NT2/D1 (cell line): Measurements from ENCODE around the gene MED20.

Experiments used
- SUZ12 ChIP-seq: IDR thresholded peaks from 2 replicates; pipeline ENCODE4 v1.6.1; 2011; ENCODE audit not compliant: insufficient read length, insufficient read depth; ENCODE audit errors: extremely low read depth
- YY1 ChIP-seq: IDR thresholded peaks from 2 replicates; pipeline ENCODE4 v1.6.1; 2011; ENCODE audit not compliant: insufficient read length, insufficient read depth
- ZNF274 ChIP-seq: IDR thresholded peaks from 2 replicates; pipeline ENCODE4 v1.6.1; 2011; ENCODE audit warnings: mild to moderate bottlenecking, low read depth, low read length

DNA sequence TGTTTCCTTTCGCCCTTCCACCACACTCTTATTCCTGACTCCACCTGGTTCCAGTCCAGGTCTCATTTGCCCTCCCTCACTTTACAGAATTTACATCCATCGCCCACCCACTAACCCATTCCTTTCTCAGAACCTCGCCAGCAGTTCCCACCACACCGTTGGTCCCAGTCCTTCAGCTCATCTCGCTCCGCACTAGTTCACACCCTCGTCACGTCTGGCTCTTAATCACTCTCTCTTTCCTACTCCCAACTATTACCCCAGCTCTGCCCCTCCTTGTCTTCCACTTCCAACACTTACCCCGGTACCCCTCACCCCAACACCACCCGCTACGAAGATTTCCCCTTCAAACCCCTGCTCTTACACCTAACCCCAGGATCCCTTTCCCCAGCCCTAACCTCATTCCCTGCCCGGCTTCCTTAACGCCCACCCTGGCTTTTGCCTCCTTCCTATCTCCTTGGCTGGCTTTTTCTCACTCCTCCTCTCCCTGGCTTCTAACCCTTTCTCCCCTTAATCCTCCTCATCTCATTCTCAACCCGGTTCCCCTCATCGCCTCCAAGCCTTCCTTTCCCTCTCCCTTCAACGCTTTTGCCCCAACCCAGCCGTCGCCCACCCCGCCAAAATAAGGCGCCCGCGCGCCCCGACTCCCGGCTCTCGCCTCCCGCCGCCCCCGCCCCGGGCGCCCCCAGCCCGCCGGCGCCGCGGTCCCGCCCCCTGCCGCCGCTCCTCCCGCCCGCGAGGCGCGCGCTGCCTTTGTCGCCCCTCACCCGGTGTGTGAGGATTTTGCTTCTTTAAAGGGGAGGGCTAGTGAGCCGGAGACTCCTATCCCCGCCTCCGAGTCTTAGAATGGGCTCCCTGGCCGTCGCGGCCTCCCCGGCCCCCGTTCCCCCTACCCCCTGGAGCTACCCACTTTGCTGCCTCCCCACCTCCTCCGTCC is 26.3 kb downstream of the MED20 start:
- TF ChIP-seq YY1 (no peak), SUZ12 (no peak), ZNF274 (no peak)
